NCI-H524 (cell line): ENCODE data around the gene SLC22A2.
"Not testable (repeated sequence)": the region's sequence is repeated elsewhere in the genome, so short reads cannot be mapped to it uniquely, and the experiment has no call there.

ENCODE experiments used
- DNase-seq, 2 experiments: peaks; one replicate each; lab custom pipeline; 2025; lab: John Stamatoyannopoulos, UW

The SLC22A2 gene

DNA sequence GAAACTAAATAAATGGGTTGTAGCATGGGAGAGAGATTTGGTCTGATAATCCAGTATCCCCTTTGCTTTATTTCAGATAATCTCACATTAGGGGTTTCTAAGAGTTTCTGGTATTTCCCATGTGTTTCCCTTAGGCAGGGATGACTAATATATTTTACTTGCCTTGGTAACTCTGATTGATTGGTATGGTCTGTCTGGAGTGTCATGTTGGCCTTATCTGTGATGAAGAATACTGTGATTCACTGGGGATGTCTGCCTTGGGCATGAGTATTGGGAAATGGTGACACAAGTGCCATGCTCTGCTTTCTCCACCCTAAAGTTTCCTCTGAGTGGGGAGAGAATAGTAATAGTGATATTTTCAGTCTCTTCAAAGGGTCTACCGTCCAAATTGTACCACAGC is 10.1 kb downstream of the SLC22A2 start:
- DNase-seq = no peak

DNA sequence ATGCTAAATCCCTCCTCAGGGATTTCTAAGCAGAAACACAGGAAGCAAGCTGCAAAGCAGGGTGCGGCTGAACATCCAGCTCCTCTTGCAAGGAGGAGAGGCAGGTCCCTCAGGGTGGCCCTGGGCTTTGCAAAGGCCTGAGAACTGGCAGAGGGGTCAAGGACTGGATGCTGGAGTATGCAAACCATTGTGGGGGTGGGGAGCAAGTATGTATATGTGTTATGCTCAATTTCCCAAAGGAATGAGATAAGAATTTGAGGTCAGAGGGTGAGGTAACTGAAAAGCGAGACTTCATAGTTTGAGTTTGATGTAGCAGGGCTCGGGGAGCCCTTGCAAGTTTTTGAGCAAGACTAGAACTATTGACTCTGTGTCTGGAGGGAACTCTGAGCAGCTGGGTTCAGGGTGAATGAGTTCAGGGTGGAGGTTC is 11.2 kb downstream of the SLC22A2 start:
- no peak for DNase-seq

DNA sequence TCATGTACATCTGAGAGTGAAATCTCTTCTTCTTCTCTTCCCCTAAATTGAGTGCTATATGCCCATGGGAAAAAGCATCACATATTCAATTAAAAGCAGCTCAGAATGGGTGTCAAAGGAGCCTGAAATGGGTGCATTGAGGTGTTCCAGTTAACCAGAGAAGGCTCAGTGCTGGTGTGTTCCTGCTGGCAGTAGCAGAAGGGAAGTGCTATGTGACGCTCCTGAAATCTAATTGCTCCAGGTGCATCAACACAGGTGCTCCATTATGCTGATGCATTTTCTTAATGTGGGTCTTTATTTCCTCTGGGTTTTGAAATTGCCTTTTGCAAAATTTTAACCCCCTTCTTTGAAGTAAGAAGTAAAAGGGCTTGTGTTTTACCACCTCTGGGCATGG is 17.9 kb downstream of the SLC22A2 start:
- no peak for DNase-seq

DNA sequence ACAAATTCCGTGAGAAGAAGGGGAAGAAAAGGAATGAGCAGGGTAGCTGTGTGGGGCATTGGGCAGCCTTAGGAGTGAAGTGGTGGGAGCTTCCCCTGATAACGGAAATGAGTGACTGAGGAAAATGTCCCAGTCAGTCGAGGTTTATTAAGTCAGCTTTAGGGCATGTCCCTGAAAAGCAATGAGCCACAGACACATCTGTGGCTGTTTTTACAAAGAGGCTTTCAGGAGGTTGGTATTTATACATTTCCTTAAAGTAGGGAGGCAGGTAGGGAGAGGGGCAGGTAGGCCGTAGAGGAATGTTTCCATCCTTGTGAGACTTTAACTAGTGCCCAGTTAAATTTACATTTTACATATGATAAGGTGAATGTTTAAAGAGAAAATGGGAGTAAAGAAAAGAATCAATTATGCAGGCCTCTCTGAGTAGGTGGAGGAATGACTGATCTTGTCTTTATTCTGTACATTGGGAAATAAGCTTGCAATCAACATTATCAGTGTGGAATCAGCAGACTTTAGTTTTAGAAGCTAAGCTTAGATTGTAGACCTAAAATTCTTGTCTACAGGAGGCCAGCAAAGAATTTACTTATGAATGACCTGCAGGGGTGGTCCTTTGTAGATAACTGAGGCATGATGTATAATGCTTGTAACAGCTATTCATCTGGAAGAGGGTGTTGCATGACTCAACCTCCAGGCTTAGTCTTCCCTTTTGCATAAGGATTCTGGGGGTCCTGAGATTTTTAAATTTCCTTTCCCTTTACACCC is 18.5 kb downstream of the SLC22A2 start:
- no peak for DNase-seq

DNA sequence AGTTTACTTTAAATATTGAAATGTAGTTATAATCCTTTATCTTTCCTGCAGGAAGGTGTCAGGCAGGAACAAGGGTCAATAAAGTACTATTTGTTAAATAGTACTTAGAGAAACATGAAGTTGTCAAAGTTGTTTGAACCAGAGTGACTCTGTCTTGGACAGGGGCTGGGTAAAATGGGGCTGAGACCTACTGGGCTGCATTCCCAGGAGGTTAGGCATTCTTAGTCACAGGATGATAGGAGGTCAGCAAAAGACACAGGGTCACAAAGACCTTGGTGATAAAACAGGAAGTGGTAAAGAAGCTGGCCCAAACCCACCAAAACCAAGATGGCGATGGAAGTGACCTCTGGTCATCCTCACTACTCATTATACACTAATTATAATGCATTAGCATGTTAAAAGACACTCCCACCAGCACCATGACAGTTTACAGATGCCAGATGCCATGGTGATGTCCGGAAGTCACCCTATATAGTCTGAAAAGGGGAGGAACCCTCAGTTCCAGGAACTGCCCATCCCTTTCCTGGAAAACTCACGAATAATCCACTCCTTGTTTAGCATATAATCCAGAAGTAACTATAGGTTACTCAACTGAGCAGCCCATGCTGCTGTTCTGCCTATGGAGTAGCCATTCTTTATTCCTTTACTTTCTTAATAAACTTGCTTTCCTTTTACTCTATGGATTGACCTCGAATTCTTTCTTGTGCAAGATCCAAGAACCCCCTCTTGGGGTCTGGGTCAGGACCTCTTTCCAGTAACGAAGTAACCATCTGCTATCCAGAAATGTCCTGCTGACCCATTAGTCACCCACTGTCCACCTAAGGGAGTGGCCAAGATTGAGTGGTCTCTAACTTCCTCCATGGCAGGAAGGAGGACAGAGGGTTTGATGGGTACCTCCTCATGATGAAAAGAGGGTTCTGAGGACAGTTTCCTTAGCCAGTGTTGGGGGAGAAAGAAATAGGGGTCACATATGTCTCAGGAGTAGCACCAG is 19.6 kb downstream of the SLC22A2 start:
- DNase-seq = no peak

DNA sequence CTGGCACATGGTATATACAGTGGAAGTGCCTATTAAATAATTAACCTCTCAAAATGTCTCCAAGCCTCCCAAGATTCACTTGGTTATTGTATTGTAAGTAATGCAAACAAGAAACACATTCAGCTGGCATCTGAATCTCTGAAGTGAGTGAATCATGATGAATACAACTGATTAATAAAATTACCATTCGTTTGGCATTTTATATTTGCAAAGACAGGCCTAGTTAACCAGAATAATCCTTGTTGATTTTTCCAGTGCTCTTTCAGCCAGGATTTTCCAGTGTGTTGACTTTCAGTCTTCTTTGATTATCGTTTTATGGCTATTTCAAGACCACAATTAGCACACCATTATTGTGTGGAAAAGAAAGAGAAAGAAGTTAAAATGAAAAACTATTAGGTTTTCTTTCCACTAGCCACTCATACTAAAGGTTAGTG is 20.3 kb downstream of the SLC22A2 start:
- DNase-seq = no peak

DNA sequence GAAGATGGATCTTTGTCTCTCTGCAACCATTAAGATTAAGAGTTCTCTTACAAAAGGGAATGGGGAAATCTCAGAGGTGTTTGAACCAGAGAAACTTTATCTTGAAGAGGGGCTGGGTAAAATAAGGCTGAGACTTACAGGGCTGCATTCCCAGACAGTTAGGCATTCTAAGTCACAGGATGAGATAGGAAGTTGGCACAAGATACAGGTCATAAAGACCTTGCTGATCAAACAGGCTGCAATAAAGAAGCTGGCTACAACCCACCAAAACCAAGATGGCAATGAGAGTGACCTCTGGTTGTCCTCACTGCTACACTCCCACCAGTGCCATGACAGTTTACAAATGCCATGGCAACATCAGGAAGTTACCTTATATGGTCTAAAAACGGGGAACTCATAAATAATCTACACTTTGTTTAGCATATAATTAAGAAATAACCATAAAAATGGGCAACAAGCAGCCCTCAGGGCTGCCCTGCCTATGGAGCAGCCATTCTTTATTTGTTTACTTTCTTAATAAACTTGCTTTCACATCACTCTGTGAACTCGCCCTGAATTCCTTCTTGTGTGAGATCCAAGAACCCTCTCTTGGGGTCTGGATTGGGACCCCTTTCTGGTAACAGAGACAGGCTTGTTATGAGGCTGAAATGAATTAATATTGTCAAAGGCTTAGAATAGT is 20.9 kb downstream of the SLC22A2 start:
- not testable (repeated sequence) for DNase-seq

DNA sequence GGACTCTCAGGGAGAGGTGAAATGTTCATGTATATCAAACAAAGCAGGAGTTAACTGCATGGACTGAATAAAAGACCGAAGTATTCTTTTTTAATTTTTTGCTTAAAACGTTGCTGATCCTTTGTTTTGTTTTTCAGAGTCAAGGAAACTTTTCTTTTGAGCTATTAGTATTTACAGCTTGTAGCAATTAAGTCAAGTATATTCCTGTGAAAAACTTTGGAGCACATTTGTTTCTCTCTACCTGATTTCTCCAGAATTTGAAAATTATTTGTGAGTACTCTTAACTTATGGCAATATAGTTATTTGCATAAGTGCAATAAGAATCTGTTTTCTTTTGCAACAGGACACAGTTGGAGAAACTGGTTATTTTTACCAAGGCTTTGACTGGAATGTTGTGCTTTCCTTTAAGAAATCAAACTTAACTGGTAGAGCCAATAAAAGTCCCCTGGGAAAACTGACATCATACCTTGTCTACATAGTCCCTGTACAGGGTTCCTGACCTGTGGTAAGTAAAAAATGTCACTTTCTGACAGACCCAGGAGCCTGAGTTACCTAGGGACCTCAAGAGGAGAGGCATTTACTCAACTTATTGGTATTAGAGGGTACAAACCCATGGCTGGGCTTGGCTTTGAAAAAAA is 22.3 kb downstream of the SLC22A2 start:
- DNase-seq = not testable (repeated sequence)

DNA sequence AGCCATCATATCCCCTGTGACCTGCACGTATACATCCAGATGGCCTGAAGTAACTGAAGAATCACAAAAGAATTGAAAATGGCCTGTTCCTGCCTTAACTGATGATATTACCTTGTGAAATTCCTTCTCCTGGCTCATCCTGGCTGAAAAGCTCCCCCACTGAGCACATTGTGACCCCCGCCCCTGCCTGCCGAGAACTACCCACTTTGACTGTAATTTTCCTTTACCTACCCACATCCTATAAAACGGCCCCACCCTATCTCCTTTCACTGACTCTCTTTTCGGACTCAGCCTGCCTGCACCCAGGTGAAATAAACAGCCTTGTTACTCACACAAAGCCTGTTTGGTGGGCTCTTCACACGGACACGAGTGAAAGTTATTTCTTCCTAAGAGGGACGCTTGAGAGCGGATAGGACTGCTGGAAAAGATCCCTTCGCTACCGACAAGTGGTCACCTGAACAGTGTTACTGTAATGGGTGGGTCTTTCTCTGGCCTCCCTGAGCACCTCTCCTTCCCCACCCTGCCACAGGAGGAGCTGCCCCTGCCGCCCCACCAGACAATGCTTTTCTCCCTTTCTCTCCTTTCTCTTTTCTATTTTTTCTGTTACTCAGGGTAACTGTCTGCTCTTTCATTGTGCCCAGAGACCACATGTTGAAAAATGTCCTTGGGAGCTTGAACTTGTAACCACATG is 24.5 kb downstream of the SLC22A2 start:
- not testable (repeated sequence) for DNase-seq

DNA sequence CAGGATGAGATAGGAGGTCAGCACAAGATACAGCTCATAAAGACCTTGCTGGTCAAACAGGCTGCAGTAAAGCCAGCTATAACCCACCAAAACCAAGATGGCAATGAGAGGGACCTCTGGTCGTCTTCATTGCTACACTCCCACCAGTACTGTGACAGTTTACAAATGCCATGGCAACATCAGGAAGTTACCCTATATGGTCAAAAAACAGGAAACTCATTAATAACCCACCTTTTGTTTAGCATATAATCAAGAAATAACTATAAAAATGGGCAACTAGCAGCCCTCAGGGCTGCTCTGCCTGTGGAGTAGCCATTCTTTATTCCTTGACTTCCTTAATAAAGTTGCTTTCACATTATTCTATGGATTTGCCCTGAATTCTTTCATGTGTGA is 30.9 kb downstream of the SLC22A2 start:
- no peak for DNase-seq

DNA sequence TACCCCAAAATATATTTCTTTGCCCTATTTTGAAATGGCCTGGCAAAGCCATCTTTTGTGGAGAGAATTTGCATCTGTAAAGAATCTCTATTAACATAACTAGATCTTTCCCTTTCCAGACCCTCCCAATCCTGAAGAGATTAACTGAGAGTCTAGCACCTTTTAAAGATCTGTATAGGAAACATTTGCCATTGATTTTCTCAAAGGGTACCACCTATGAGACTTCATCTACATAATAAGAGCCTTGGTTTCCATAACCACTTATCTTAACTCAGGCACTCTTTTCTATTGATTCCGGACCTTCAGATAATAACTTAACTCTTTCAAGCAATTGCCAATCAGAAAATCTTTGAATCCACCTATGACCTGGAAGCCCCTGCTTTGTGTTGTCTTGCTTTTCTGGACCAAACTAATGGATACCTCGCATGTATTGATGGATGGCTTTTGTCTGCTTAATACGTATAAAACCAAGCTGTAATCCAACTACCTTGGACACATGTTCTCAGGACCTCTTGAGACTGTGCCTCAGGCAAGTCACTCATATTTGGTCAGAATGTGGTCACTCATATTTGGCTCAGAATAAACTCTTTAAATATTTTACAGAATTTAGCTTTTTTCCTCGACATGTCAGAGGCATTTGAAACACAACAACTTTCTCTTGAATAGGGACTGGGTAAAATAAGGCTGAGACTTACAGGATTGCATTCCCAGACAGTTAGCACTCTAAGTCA is 31.4 kb downstream of the SLC22A2 start:
- no peak for DNase-seq

DNA sequence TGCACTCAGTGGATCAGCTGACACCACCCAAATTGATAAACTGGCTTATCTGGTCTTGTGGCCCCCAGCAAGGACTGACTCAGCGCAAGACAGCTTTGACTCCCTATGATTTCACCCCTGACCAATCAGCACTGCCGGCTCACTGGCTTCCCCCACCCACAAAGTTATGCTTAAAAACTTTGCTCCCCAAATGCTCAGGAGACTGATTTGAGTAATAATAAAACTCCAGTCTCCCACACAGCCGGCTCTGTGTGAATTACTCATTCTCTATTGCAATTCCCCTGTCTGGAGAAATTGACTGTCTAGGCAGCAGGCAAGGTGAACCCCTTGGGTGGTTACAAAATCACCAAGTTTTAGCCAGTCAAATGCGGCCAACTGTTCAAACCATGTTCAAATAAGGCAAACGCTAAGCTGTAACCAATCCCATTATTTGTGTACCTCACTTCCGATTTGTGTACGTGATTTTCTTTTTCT is 32.5 kb downstream of the SLC22A2 start:
- no peak for DNase-seq

DNA sequence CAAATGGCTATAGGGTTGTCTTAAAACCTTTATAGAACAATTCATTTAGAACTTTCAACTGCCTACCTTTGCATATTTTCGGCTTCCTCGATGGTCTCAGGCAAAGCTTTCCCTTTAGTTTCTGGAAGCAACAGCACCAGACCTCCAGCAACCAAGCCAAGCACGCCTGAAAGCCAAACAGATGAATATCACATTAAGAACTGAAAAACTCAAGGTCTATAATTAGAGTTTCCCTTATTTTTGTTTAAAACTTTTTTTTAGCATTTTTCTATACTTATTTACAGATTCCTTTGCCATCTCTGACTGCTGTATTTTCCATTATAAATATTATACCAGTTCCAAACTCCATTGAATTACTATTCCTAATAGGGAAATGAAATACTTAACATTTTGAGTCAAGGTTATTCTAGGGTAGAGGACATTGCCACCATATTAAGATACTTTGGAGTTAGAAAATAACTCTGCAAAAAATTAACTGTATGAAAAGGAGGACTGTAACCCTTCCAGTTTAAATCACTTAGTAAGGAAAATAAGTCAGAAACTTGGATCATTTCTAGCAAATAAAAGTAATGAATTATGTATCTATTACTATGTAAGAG is 33.9 kb downstream of the SLC22A2 start:
- no peak for DNase-seq

DNA sequence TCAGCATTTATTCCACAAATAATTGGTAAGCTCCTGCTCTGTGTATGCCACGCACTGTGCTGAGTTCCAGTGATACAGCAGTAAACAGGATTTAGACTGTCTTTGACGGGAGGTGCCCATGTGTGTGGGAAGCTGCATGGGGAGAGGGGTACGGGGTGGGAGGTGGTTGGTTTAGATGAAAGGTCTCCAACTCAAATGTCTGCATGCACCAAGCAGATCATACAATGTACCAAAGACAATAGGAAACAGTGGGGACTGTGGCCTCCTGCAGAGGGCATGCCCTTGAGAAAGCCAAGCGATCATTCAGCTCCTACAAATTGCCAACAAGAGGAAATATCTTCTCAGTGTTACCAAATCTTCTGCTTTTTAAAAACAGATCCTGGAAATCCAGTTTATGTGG is 36.1 kb downstream of the SLC22A2 start:
- no peak for DNase-seq

DNA sequence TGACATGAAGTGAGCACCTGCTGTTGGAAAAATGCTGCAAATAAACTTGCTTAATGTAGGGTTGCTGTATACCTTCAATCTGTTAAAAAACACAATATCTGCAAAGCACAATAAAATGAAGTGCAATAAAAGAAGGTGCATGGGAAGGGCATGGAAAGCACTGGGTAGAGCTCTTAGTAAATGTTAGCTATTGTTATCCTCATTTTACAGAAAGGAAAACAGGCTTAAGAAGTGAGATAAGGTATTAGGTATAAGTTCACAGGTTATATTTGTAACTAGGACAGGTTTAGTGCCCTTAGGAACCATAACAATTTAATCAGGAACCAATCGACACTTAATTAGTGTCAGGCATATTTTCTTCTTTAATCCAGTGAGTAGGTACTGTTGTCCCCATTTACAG is 36.7 kb downstream of the SLC22A2 start:
- no peak for DNase-seq

DNA sequence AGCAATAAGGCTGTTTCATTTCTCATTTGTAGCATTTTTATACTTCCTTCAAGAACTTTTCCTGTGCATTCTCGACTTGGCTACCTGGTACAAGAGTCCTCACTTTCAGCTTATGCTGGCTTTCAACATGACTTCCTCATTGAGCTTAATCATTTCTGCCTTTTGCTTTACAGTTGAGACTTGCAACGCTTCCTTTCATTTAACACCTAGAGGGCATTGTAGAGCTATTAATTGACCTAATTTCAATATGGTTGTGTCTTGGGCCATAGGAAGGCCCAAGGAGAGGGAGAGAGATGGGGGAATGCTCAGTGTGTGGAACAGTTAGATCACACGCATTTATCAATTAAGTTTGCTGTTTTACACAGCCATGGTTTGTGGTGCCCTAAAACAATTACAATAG is 37.2 kb downstream of the SLC22A2 start:
- peak in 1 of 2 experiments; percentile 40 for DNase-seq

DNA sequence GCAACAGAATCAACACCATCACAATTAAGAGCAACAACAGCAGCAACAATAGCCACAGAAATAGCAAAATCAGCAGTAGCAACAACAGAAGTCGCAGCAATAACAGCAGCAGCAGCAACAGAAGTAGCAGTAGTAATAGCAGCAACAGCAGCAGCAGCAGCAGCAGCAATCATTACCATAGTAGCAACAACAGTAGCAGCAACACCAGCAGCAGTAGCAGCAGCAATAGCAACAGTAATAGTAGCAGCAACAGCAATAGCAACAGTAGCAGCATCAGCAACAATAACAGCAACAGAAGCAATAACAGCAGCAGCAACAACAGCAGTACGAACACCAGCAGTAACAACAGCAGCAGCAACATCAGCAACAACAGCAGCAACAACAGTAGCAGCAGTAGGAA is 39.8 kb downstream of the SLC22A2 start:
- DNase-seq = no peak

DNA sequence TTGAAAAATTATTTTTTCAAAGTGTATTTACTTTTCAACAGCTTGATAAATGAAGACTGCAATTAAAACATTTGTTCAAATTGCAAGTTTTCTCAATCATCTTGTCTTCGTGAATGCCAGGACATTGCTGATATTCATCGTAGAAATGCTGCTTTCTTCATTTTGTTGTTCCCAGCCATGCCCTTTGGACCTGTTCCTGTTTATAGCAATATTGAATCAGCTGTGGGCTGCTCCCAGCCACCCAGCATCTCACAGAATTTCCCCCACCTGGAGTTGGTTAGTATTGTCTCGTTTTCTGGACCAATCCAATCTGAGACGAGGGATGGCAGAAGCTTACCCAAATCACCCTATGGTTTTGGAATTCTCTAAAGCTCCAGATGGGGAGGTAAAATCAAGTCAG is 40.8 kb downstream of the SLC22A2 start:
- no peak for DNase-seq

DNA sequence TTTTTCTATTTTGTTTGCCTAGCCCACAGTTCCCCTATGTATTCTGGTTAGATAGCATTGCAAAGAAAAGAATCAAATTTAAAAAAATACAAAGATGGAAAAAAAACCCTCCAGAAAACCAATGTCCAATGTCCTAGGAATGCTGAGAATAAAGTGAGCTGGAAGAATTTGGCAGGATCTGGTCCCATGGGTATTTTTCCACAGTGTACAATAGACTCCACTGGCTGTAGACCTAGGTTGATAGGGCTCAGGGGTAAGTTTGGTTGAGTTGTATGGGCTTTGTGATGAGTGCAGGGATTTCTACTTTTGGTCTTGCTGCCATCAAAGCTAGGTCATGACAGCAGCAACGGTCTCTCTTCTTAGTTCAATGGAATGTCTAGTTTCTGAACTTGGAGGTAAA is 41.5 kb downstream of the SLC22A2 start:
- DNase-seq = no peak

DNA sequence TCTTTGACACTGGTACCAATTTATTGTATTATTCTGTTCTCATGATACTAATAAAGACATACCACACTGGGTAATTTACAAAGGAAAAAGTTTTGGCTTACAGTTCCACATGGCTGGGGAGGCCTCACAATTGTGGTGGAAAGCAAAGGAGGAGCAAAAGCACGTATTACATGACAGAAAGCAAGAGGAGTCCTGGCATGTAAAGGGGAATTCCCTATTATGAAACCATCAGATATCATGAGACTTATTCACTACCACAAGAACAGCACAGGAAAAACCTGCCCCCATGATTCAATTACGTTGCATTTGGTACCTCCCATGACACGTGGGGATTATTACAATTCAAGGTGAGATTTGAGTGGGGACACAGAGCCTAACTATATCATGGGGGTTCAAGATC is 43.4 kb downstream of the SLC22A2 start:
- no peak for DNase-seq
